Measurements from ENCODE around the gene GGT7. TPM values are rescaled to one million over a fixed set of nuclear protein-coding genes. Genes with fewer than 3 reads are reported as not detected.

GGT7 gene
- total and polyA plus RNA-seq, 2 of the 4 experiments (the other 2 are of a cell fraction): 3.4 to 25.9 TPM

- Histone ChIP-seq H3K9ac (ENCODE audit: low read depth, low read length) (no peak overlapping the region), H3K79me1 (ENCODE audit: low read depth in 1 of 2, low read length in 2 of 2) (peaks cover 13 to 52% of the 10 kb centered on the region in 2 experiments), H3K4me2 (ENCODE audit: low read depth, low read length) (no peak overlapping the region), H2AK5ac (ENCODE audit: low read depth, low read length) (peak overlapping the region; percentile 18; the same call in 1 of the 2 replicates), H3K23ac (ENCODE audit: low read depth, low read length) (peak overlapping the region; percentile 74; the same call in 1 of the 2 replicates), H3K27me3 (ENCODE audit: control insufficient read depth, insufficient read depth, low read length) (no peaks in the 10 kb centered on the region), H3K4me3 (ENCODE audit: insufficient read depth, low read depth, low read length) (no peak overlapping the region), H2BK15ac (ENCODE audit: low read depth, low read length) (no peak overlapping the region), H3K4ac (ENCODE audit: low read depth, low read length) (no peak overlapping the region), H4K20me1 (ENCODE audit: insufficient read depth, low read length) (no peaks in the 10 kb centered on the region; the same call in 1 of the 2 replicates), H3K36me3 (ENCODE audit: control insufficient read depth, insufficient read depth, low read length) (no peaks in the 10 kb centered on the region), H3K9me3 (ENCODE audit: control insufficient read depth, insufficient read depth, low read length) (no peaks in the 10 kb centered on the region), H4K91ac (ENCODE audit: insufficient read depth, low read depth, low read length) (no peak overlapping the region), H3K4me1 (ENCODE audit: control insufficient read depth, insufficient read depth, low read length) (peaks cover 14% of the 10 kb centered on the region), H3K56ac (ENCODE audit: extremely low read depth, insufficient read depth, low read length) (no peak overlapping the region), H4K5ac (ENCODE audit: low read depth, low read length) (no peak overlapping the region), H2BK5ac (ENCODE audit: low read depth, low read length, poor library complexity, severe bottlenecking) (no peak overlapping the region), H2BK120ac (ENCODE audit: low read depth, low read length) (no peak overlapping the region), H3K14ac (replicated peaks; ENCODE audit: low read depth, low read length) (0 out of 2 replicates have a peak overlapping the region, but pooled peaks have one; percentile 5), H3K27ac (ENCODE audit: insufficient read depth, low read length) (no peak overlapping the region), H2AFZ (replicated peaks; ENCODE audit: low read length, poor library complexity) (peak overlapping the region; percentile 36), H3K9me1 (ENCODE audit: insufficient read depth, low read length) (peaks cover 24% of the 10 kb centered on the region), H2AK9ac (replicated peaks; ENCODE audit: low read depth, low read length, poor library complexity) (peak overlapping the region; percentile 35), H3K18ac (ENCODE audit: low read depth, low read length) (no peak overlapping the region), H4K8ac (ENCODE audit: low read depth in 2 of 2, low read length in 2 of 2) (peak overlapping the region in 1 of 2 experiments; percentile 73; a peak in 1 of 4 replicates), H2BK20ac (ENCODE audit: low read depth, low read length) (no peak overlapping the region)
- CTCF ChIA-PET: interaction anchor here (0.6 to 3.3 kb wide), 10 partner anchors 9 to 508 kb away, joined by 3 to 19 read pairs (median 3); partner anchors contain the start of genes GSS and MYH7B
- intact Hi-C loops (cut with micrococcal nuclease): loop anchor here (1.0 to 10.0 kb wide), 7 partner anchors 82 to 401 kb away; partner anchors contain the start of genes GSS, MMP24OS, MYH7B and TRPC4AP
- no CpG with 5 or more reads among the region's 3 CpGs for WGBS, 2 experiments (ENCODE audit: extremely low coverage in 2 of 2, insufficient read length in 1 of 2)
- in situ Hi-C loops (cut with MboI; ENCODE audit: low sequenced_read_pairs): loop anchor here (5.0 to 25.0 kb wide), 2 partner anchors 84 to 389 kb away; partner anchors contain the start of genes GSS and MYH7B
- no peak for DNase-seq
- ATAC-seq (ENCODE audit: low read depth): no peak
- POLR2A ChIA-PET (ENCODE audit: unreplicated experiment): no interaction called here
- dilution Hi-C loops (cut with HindIII; ENCODE audit: low sequenced_read_pairs, unreplicated experiment): no loop called here
- BruUV-seq (replicated peaks): no TSS peak
- TF ChIP-seq MXI1 (IDR thresholded peaks at IDR 0.05; ENCODE audit: borderline replicate concordance, low read depth, low read length) (no peak), MAZ (IDR thresholded peaks at IDR 0.05; ENCODE audit: borderline replicate concordance, low read depth, low read length) (no peak), CHD1 (IDR thresholded peaks at IDR 0.05; ENCODE audit: low read depth, low read length) (no peak), CEBPB (IDR thresholded peaks at IDR 0.05; ENCODE audit: low read depth, low read length) (no peak), RFX5 (IDR thresholded peaks at IDR 0.05; ENCODE audit: low read depth, low read length) (no peak), CTCF (conservative IDR thresholded peaks at IDR 0.05; ENCODE audit: low read depth, low read length) (no peak), FOS (IDR thresholded peaks at IDR 0.05; ENCODE audit: low read depth, low read length) (no peak)
Observed at GRCh38 chr20:34873583-34874093, 982 bp upstream of the GGT7 start.
